Testis (tissue), 3 donors: ENCODE results near the gene NDUFAF5. TPM values are rescaled to one million over a fixed set of nuclear protein-coding genes. Genes with fewer than 3 reads are reported as not detected.

Experiments used
- DNase-seq: peaks from one replicate; pipeline ENCODE4 v3.0.0-alpha.2; 2019
- H3K27ac ChIP-seq, 2 donors: fragments of 200-600 bp; sonication (generic); one replicate each; pipeline ENCODE4 v1.5.1; 2019
- H3K27me3 ChIP-seq: fragments of 200-600 bp; sonication (generic); one replicate; pipeline ENCODE4 v1.5.1; 2019
- H3K36me3 ChIP-seq: fragments of 200-600 bp; sonication (generic); one replicate; pipeline ENCODE4 v1.5.1; 2017; ENCODE audit warnings: low read depth; ENCODE audit errors: missing control alignments
- H3K4me1 ChIP-seq: fragments of 200-600 bp; sonication (generic); one replicate; pipeline ENCODE4 v1.5.1; 2019
- H3K4me3 ChIP-seq, 2 donors: fragments of 200-600 bp; sonication (generic); one replicate each; pipeline ENCODE4 v1.5.1; 2017 to 2019
- H3K9me3 ChIP-seq: fragments of 200-600 bp; sonication (generic); one replicate; pipeline ENCODE4 v1.5.1; 2017
- POLR2A ChIP-seq: fragments of 450-650 bp; IDR thresholded peaks from one replicate; pipeline ENCODE4 v1.6.1; 2017; ENCODE audit warnings: antibody characterized with exemption, mild to moderate bottlenecking, moderate library complexity
- WGBS, 2 donors: methylation state at CpG; one replicate each; pipeline ENCODE4 v1.1.5; 2018; 5-methylcytosine and 5-hydroxymethylcytosine counted together
- intact Hi-C: fragments of 100-400 bp; cut with DNase I; formaldehyde crosslinking; loops from one replicate; pipeline ENCODE4 v1.15.1; 2023; ENCODE audit warnings: low total_unique reads
- polyA plus RNA-seq: library from polyadenylated mRNA; stranded (reverse); fragments of 350-450 nt; fragmentation: Illumina TruSeq; extraction: RNeasy Lipid Tissue Mini Kit (QIAGEN cat#74804); gene quantifications from one replicate; pipeline ENCODE4 v1.2.3, GENCODE V29; 2014; ENCODE audit warnings: low read depth, low replicate concordance; ENCODE audit not compliant: insufficient read depth
- total RNA-seq, 2 donors: library from RNA; depleted of rRNA; stranded (reverse); fragments of >200 nt; gene quantifications; one replicate each; pipeline ENCODE4 v1.2.3, GENCODE V29; 2016
- TF ChIP-seq, protein P1 (sequence below), 3 experiments: fragments of 450-650 bp in 2 of 3; fragments of 200-600 bp in 1 of 3; sonication (generic) in 1 of 3; IDR thresholded peaks; one replicate each; pipeline ENCODE4 v1.5.1; 2016 to 2019; ENCODE audit warnings: antibody characterized with exemption in 3 of 3, mild to moderate bottlenecking in 2 of 3, moderate library complexity in 1 of 3

Gene NDUFAF5
- total and polyA plus RNA-seq, 3 donors from 2014 or later: 32.9 to 50.5 (median 36.4) TPM

DNA sequence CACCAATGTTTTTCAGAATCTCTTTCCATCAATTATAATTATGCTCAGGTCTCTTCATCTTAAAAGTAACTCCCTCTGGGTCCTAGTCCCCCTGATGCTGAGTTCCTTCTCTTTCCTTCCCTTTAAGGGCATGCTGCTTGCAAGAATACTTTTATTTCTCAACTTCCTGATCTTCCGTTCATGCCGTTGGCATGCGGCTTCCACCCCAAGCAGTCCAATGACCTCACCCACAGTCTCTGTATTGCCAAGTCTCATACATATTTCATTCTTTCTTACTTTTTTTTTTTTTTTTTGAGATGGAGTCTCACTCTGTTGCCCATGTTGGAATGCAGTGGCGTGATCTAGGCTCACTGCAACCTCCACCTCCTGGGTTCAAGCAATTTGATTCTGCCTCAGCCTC lies 83.5 kb downstream of the NDUFAF5 start:
- intact Hi-C loops: no loop called here
- H3K4me3 ChIP-seq: no peak overlapping the region
- H3K4me1 ChIP-seq: no peaks in the 10 kb centered on the region
- H3K36me3 ChIP-seq: no peaks in the 10 kb centered on the region
- DNase-seq: no peak
- H3K9me3 ChIP-seq: no peaks in the 10 kb centered on the region
- TF ChIP-seq POLR2A: no peak
- TF ChIP-seq, protein P1, sequence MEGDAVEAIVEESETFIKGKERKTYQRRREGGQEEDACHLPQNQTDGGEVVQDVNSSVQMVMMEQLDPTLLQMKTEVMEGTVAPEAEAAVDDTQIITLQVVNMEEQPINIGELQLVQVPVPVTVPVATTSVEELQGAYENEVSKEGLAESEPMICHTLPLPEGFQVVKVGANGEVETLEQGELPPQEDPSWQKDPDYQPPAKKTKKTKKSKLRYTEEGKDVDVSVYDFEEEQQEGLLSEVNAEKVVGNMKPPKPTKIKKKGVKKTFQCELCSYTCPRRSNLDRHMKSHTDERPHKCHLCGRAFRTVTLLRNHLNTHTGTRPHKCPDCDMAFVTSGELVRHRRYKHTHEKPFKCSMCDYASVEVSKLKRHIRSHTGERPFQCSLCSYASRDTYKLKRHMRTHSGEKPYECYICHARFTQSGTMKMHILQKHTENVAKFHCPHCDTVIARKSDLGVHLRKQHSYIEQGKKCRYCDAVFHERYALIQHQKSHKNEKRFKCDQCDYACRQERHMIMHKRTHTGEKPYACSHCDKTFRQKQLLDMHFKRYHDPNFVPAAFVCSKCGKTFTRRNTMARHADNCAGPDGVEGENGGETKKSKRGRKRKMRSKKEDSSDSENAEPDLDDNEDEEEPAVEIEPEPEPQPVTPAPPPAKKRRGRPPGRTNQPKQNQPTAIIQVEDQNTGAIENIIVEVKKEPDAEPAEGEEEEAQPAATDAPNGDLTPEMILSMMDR (IDR thresholded peaks at IDR 0.05): no peak
- H3K27ac ChIP-seq: no peak overlapping the region
- WGBS, 2 donors: 77 to 88% methylated on average over 4 of the region's 4 CpGs
- no peaks in the 10 kb centered on the region for H3K27me3 ChIP-seq

DNA sequence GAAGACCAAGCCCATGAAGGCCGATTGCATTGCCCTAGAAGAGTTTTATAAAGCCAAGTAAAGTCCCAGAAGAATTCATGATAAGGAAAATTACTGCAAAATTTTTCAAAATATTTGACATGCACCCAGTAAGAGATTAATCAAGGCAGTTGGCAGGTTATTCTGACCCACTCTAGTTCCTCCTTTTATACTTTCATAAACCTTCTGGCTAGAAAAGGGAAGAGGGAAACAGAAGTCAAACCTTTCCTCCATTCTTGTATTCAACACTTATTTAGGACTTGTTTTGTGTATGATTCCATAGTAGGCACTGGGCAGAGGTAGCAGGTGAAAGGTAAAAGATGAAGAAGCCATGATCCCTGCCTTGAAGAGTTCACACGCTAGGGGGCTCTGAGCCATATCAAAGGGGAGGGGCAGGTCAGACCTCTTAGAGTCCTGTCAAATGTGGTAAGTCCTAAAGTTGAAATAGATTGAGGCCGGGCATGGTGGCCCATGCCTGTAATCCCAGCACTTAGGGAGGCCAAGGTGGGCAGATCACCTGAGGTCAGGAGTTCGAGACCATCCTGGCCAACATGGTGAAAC lies 85.4 kb downstream of the NDUFAF5 start:
- intact Hi-C loops: no loop called here
- H3K4me1 ChIP-seq: peaks cover 6% of the 10 kb centered on the region

More for the DNA sequence above, 85.4 kb downstream of the NDUFAF5 start:
- TF ChIP-seq, protein P1 (IDR thresholded peaks at IDR 0.05): no peak
- TF ChIP-seq POLR2A: no peak
- H3K9me3 ChIP-seq: no peaks in the 10 kb centered on the region
- DNase-seq: no peak
- no peak overlapping the region for H3K27ac ChIP-seq
- H3K4me3 ChIP-seq: no peak overlapping the region
- no peaks in the 10 kb centered on the region for H3K36me3 ChIP-seq
- WGBS, 2 donors: 83% methylated on average over 4 of the region's 4 CpGs
- no peaks in the 10 kb centered on the region for H3K27me3 ChIP-seq

Other genes starting within 250 kb of the NDUFAF5 start
- 10 to 100 TPM; 13.1 to 14.4 TPM for gene TASP1, start 146.1 kb upstream of the NDUFAF5 start, total RNA-seq
- 10.5 TPM for gene TASP1, start 146.1 kb upstream of the NDUFAF5 start, polyA plus RNA-seq
- 10 to 100 TPM; 20.2 to 21.7 TPM for gene ESF1, start 109 bp upstream of the NDUFAF5 start, total RNA-seq
- gene ESF1, start 109 bp upstream of the NDUFAF5 start, polyA plus RNA-seq: 4.5 TPM
- 1 to 10 TPM; 4.1 to 10.0 TPM for gene SEL1L2, start 205.6 kb downstream of the NDUFAF5 start, total RNA-seq
- gene SEL1L2, start 205.6 kb downstream of the NDUFAF5 start, polyA plus RNA-seq: 9.5 TPM
- gene MACROD2, start 210.5 kb downstream of the NDUFAF5 start, total RNA-seq: 10 to 100 TPM; 16.8 to 20.6 TPM
- 12.6 TPM for gene MACROD2, start 210.5 kb downstream of the NDUFAF5 start, polyA plus RNA-seq